HG02642 (cell line): Measurements from ENCODE around the gene SCAMP4.
A peak's percentile ranks its signal among the peaks of the same experiment; 100 is the strongest.
"Not testable (repeated sequence)": the region's sequence is repeated elsewhere in the genome, so short reads cannot be mapped to it uniquely, and the experiment has no call there.

Experiments used
- ATAC-seq: cut with Tn5 transposase; IDR thresholded peaks from one replicate; pipeline ENCODE4 v1.9.1; 2021; ENCODE audit warnings: mild to moderate bottlenecking; ENCODE audit not compliant: unreplicated experiment, poor library complexity

The SCAMP4 gene

GRCh38 chr19:1865172-1866010 is 39.8 kb upstream of the SCAMP4 start:
- ATAC-seq, result no peak

- ATAC-seq, result no peak
These were observed 38.4 kb upstream of the SCAMP4 start for GRCh38 chr19:1866693-1867348.

- no peak for ATAC-seq
These were observed 37.9 kb upstream of the SCAMP4 start for GRCh38 chr19:1867349-1867724.

- no peak for ATAC-seq
These were observed 36.2 kb upstream of the SCAMP4 start for GRCh38 chr19:1868971-1869370.

GRCh38 chr19:1871140-1871597 is 34.0 kb upstream of the SCAMP4 start:
- ATAC-seq, result no peak

- no peak for ATAC-seq
These were observed 33.6 kb upstream of the SCAMP4 start for GRCh38 chr19:1871630-1872029.

GRCh38 chr19:1872807-1873523 is 32.2 kb upstream of the SCAMP4 start:
- ATAC-seq, result no peak

- ATAC-seq, result no peak
These were observed 31.4 kb upstream of the SCAMP4 start for GRCh38 chr19:1873524-1874473.

GRCh38 chr19:1874554-1875185 is 30.5 kb upstream of the SCAMP4 start:
- no peak for ATAC-seq

- not testable (repeated sequence) for ATAC-seq
These were observed 29.9 kb upstream of the SCAMP4 start for GRCh38 chr19:1875265-1875645.

- peak; percentile 86 for ATAC-seq
These were observed 29.3 kb upstream of the SCAMP4 start for GRCh38 chr19:1875646-1876495.

GRCh38 chr19:1876496-1877279 is 28.5 kb upstream of the SCAMP4 start:
- ATAC-seq, result peak; percentile 8

- ATAC-seq, result not testable (repeated sequence)
These were observed 27.9 kb upstream of the SCAMP4 start for GRCh38 chr19:1877280-1877660.

GRCh38 chr19:1878583-1878982 is 26.6 kb upstream of the SCAMP4 start:
- not testable (repeated sequence) for ATAC-seq

- ATAC-seq, result not testable (repeated sequence)
These were observed 25.2 kb upstream of the SCAMP4 start for GRCh38 chr19:1879982-1880381.

- no peak for ATAC-seq
These were observed 24.4 kb upstream of the SCAMP4 start for GRCh38 chr19:1880611-1881392.
